ENCODE measurements around the gene KPNA3.

Gene KPNA3

DNA sequence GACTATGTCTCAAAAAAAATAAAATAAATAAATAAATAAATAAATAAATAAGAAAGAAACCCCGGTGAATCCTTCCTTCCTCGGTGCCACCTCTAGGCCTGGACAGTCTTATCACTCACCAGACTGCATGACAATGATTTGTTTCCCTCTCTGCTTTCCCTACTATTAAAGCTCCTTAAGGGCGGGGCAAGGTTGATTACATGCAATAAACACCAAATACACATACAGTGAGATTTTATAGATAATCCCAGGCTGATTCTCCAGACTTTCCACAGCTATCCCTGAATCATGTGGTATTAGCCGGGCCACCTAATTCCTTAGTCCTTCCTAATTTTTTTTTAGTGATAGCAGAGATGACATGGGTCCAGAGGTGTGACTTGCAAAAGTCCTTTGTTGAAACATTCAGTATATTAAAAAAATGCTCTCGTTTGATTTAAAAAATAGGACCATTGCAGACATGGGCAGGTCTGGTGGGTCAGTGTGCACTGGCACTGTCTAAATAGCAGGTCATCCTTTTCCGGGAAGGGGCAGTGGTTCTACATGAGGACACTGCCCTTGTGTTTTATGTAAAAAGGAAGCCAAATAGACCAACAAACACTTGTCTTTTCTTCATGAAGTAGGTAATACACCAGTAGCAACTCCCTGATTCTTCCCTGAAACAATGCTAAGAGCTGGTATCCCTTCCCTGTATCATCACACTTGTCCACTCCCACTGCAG, 115.7 kb downstream of the KPNA3 start:
- no peak for DNase-seq

DNA sequence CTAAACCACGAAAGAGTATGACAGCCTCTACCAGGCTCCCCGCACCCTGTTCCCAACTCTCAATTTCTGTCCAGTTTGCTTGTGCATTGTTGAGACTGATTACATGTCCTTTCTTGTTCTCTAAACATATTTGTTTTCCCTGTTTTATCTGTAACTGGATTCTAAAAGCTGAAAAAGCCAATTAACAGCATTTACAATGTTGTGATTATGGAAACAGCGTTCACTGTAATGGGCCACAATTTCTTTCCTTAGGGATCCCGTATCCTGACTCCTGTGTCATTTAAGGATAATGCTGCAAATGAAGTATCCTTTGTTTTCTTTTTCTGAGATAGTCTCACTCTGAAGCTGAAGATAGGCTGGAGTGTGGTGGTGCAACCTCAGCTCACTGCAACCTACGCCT, 121.7 kb downstream of the KPNA3 start:
- no peak for DNase-seq

DNA sequence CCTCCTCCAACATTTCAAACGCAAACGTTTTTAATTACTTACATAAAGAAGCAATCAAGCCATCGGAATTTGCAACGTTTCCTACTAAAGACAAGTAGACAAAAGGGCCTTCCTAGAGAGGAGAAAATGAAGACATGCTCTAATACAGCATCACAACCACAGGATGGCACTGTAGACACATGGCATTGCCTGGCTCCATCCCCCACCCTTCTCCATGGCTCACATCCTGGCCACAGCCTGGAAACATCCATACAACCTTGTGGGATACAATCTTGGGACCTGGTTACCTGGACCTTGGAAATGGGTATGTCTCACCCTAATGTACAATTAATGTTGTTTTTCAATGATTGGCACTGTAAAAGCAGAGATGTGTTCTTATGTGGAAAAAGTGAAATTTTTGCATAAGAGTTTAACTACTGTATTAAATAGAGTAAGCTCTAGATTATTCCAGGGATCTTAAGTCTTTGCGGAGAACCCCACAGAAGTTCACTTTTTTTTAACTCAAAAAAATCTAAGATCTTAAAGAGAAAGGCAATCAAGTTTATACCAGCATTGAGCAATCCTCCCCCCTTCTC, 122.7 kb downstream of the KPNA3 start:
- DNase-seq: peak; percentile 46 to 73 (median 51)

DNA sequence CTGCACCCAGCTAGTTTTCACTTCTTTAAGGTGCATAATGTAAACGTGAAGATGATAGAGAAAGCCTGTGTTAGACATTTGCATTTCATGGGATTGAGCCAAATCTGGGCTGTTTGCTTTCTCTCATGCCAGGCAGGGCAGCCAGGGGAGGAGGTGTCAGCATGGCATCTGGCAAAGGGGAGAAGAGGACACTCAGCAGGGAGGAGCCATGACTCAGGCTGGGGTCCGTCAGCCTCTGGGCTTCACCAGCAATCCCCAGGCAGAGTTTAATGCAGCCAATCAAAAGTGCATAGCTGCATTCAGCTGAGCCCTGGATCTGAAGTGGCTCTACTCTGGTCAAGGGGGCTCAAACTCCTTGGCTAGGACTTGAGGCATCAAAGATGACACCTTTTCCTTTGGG, 124.7 kb downstream of the KPNA3 start:
- no peak for DNase-seq

DNA sequence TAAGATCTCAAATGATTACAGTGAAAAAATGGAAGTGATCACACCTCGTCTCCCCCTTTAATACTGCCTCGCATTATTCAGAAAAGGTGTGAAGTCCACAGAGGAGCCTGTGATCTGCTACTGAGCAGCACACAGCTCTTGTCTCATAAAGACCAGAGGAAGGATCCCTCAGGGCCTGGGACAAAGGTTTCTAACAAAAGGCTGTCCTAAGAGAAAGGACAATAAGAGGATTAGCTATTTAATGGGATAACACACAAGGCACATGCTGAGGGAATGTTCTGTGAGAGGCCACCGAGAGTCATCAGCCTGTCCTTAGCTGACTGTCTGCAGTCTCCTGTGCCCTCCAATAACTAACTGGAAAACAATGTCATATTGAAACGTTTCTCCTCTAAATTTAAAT, 127.9 kb downstream of the KPNA3 start:
- no peak for DNase-seq

DNA sequence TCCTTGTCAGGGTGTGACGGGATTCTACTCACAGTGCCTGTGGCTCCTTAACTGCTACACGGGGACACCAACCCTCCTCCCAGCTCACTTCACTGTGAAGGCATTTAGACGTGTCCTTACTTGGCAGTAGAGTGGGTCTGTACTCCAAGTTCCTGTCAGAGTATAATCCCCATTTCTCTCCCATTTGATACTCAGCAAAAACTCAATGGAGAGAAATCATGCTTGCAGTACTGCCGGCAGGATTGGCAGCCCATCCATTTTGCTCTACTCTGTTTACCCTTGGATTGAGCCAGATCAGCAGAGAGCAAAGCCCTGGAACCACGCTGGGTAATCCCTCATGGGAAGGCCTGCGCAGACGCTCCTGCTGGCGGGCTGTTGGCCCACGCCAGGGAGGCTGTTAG, 135.2 kb downstream of the KPNA3 start:
- no peak for DNase-seq

DNA sequence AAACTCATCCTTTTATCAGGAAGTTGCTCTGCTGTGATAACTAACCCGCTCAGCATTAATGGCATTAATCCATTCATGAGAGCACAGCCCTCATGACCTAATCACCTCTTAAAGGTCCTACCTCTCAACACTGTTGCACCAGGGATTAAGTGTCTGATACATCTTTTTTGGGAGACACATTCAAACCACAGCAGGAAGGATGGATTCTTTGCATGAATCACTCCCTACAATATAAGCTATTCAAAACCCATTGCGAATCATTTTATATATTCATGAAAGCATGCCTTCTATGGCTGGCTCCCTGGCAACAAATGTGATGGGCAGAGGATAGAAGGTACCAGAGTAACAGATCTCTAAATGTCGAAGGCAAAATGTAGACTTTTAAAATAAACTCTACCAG, 136.6 kb downstream of the KPNA3 start:
- DNase-seq: no peak

DNA sequence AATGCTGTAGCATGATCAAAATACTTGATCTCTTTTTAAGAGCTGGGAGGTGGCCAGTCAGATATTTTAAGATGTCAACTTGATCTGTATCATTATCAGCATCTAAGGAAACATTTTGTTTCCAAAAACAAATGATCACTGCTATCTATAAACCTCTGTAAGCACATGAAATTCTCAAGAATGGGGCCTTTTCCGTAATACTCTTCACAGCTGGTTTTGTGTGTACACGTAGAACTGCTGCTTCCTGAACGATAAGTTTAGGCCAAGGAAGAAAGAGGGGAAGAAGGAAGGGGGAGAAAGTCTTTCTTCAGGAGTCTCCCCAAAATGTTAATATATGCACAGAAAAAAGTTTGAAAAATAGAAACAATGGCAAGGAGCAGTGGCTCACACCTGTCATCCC, 138.5 kb downstream of the KPNA3 start:
- DNase-seq: no peak

DNA sequence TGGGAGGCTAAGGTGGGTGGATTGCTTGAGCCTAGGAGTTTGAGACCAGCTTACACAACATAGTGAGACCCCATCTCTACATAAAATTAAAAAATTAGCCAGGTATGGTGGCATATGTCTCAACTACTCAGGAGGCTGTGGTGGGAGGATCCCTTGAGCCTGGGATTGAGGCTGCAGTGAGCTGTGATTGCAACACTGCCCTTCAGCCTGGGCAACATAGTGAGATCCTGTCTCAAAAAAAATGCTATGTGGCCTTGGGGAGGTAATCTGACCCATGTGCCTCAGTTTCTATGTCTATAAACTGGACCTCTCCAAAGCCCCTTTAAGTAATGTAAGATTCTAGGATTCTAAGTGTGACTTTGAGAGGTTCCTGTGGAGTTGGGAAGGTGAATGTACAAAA, 139.0 kb downstream of the KPNA3 start:
- no peak for DNase-seq

DNA sequence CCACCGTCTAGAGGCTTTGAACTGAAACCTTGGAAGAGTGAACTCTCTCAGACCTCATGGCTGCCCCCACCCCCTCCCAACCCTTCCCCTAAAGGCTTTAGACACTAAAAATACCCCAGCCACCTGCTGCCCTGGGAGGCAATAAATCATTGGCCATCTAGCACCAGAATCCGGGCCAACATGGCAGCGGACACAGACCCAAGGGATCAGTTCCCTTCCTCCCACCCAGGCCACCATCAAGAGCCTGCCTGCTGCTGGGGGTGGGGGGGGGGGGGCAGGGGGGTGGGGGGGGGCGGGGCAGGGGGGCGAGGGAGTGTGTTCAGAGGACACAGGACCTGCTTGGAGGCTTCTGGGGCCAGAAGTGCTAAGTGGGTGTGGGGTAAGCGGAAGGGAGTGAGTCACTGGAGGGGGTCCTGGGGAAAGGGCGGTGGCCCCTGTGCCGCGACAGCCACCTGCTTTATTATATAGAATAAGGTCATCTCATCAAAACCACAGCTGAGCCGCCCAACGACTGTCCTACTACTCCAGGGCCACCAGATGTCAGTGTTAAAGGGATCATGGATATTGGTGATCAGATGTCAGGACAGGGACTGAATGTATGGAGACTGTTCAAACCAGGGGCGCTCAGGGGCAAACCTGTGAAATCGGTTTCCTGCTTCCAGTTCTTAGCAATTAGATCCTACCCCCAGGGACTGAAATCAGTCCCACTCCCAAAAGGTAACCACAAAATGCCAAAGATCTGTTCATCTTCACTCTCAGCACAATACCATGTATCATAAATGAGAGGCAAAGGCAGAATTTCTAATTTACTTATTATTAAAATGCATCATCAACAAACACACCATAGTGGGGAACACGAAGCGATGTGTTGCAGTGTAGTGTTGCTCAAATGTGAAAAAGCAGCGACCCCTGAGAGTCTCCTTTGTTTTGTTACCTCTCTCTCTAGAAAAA, 139.9 kb downstream of the KPNA3 start:
- DNase-seq: peak; percentile 48 to 64 (median 63)

DNA sequence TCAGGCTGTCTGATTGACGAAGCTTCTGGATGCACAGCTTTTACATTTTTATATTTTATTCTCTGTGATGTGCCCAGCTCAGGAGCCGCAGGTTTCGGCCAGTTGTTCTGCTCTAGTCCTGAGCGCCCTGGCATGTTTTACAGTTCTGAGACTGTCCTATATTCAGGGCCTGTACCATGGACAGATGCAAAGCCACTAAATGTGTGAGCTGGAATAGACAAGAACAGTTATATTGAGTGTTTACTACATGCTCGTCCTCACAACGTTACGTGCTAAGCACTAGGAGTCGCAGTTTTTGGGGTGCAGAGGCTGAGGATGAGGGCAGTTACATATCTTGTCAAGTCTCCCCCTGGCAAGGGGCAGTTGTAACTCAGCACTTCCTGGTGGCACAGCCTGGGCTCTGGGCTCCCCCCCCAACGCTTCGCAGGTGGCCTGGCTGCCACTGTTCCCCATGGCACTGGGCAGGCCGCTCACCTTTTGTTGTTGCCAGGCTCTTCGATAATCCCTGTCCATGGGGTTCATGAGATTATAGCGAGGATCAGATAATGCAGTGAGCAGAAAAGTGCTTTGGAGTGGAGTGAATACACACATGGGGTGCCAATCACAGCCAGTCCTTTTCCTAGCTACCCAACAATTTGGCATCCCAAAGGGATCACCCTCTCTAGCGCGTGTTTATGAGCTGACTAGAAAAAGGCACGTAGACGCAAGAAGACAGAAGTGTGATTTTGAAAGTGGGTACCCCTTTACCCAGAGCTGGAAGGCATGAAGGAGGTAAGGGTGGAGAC, 140.7 kb downstream of the KPNA3 start:
- DNase-seq: no peak

DNA sequence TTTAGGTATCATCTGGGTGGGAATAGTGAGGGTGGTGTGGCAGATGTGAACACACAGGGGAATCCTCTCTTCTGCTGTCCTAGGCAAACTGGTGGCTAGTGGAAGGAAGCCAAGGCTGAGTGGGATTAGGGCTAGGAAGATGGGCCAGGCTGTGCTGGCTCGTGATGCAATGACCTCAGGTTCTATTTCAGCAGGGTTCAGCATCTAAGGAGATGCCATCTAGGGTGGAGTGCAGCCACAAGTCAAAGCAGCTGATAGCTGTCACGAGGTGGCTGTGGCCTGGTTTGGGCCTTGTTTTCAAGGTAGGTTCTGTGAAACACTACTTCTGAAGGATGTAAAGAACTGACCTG, 142.5 kb downstream of the KPNA3 start:
- DNase-seq: no peak
